IPS DF 4.7 (cell line): Measurements from ENCODE around the gene GSTT2.
A peak's percentile ranks its signal among the peaks of the same experiment; 100 is the strongest.
"Not testable (repeated sequence)": the region's sequence is repeated elsewhere in the genome, so short reads cannot be mapped to it uniquely, and the experiment has no call there.

Source experiments
- DNase-seq: peaks from one replicate; pipeline ENCODE4 v3.0.0-alpha.2; 2013; ENCODE audit warnings: low spot score; ENCODE audit errors: extremely low read depth

GSTT2 gene

DNA sequence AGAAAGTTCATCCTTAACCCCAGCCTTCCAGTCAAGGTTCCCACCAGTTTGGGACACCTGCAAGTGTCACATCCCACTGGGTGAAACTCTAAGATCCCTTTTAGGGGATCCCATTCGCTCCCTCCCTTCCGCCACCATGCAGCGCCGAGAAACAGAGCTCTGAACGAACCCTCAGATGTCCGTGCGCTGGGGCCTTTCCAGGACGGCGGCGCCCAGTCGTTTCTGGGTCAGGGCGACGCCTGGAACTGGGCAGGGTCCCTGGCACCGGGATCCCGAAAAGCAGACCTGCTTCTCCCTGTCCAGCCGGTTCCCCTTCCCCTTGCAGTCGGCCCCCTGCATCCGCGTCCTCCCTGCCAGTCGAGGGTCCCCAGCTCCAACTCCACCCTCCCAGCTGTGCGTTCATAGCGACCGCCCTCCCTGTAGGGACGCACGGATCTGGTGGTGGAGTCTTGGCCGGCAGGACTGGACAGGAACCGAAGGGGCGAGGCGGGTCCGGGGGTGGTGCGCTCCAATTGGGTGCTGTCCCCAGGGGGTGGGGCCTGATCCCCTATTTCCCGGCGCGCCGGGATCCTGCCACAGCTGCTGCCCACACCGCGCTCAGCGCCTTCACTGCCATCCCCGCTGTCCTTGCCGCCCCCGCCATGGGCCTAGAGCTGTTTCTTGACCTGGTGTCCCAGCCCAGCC, at the start of gene GSTT2:
Gene GSTT2, plus strand, starts transcription at position 578 of the 684 bp plus-strand sequence.
- DNase-seq: not testable (repeated sequence)

DNA sequence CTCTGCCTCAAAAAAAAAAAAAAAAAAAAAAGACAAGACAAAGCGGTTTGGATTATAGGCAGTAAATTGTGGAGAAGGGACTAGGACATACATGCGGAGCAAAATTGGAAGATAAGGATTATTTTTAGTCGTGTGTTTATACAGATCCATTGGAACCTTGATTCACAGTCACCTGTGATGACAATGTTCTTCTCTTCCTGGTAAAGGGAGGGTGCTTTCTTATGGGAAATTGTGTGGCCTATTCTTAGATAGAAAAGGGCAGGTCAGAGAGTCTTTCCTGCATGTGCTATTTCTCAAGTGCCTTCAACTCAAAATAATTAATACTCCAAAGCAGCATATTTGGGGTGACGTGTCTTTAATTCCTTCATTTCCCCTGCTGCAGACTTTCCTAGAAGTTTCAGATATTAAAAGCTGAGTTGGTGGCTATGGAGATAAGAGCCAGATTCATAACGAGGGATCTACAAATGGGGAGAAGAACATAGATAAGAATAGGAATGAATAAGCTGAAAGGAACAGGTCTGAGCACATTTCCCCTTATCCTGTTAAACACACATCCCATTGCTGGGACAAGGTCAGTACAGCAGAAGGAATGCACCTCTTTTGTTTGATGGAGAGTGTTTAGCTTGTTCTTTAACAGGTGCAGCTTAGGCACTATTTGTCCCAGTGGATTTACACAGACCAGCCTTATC, 41.5 kb upstream of the GSTT2 start:
- no peak for DNase-seq

DNA sequence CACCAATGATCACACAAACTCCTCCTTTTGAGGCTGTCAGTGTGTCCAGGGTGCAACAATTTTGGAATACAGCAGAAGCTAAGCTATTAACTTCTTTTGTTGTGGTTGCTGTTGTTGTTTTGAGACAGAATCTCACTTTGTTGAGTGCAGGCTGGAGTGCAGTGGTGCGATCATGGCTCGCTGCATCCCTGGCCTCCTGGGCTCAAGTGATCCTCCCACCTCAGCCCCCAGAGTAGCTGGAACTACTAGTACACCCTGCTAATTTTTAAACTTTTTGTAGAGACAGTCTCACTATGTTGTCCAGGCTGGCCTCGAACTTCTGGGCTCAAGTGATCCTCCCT, 40.9 kb upstream of the GSTT2 start:
- DNase-seq: no peak

GRCh38 chr22:23940166-23940565, 39.8 kb upstream of the GSTT2 start:
- DNase-seq: not testable (repeated sequence)

GRCh38 chr22:23947391-23947790, 32.5 kb upstream of the GSTT2 start:
- not testable (repeated sequence) for DNase-seq

GRCh38 chr22:23949764-23950163, 30.2 kb upstream of the GSTT2 start:
- not testable (repeated sequence) for DNase-seq

DNA sequence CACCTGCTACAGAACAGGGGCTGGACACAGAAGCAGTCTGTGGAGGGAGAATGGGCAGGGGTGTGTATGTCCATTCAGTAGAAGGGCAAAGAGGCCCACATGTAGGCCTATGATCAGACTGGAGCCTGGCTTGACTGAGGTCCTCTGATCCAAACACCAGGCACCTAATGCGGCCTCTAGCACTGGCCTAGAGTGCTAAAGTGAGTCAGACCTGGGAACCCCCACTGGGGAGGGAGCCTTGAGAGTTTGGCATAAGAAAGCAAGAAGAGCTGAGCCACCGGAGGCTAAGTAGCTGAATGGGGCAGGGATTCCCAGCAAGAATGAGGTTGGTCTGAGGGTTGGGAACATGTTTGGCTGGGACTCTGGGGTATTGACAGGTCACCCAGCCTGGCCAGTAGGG, 28.6 kb upstream of the GSTT2 start:
- not testable (repeated sequence) for DNase-seq

GRCh38 chr22:23952794-23953405, 27.0 kb upstream of the GSTT2 start:
- DNase-seq: not testable (repeated sequence)

- not testable (repeated sequence) for DNase-seq
Measured at GRCh38 chr22:23953485-23953884, 26.4 kb upstream of the GSTT2 start.

DNA sequence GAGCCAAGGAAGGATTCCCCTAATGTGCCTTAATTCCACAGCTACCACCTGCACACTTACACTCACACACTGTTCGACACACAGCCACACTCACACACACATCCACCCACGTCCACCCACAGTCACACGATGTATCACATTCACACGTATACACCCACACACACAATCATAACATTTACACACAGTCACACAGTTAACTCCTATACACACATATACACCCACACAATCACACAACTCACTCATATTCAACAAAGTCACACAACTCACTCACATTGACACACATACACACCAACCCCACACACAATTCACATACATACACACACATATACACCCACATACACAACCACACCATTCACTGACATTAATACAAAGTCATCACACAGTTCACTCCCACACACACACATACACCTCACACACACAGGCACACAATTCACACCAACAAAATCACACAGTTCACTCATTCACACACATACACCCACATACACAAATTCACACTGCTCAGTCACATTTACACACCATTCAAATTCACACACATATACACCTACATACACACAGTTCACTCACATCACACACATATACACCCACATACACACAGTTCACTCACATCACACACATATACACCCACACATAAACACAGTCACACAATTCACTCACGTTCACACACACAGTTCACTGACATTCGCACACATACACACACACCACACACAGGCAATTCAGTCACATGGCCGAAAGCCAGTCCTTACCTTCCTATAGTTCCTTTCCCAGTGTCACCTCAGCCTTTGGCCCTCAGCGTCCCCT, 25.5 kb upstream of the GSTT2 start:
- DNase-seq: not testable (repeated sequence)

GRCh38 chr22:23954991-23955305, 25.0 kb upstream of the GSTT2 start:
- DNase-seq: not testable (repeated sequence)

DNA sequence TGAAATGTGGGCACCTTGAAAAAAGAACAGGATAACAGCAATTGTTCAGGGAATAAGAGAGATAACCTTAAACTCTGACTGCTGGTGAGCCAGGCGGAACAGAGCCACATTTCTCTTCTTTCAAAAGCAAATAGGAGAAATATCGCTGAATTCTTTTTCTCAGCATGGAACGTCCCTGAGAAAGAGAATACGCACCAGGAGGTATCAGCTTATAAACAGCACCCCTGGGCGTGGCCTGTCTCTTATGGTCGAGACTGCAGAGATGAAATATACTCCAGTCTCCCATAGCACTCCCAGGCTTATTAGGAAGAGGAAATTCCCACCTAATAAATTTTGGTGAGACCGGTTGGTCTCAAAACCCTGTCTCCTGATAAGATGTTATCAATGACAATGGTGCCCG, 24.0 kb upstream of the GSTT2 start:
- not testable (repeated sequence) for DNase-seq

GRCh38 chr22:23956301-23956900, 23.5 kb upstream of the GSTT2 start:
- peak; percentile 60 for DNase-seq

DNA sequence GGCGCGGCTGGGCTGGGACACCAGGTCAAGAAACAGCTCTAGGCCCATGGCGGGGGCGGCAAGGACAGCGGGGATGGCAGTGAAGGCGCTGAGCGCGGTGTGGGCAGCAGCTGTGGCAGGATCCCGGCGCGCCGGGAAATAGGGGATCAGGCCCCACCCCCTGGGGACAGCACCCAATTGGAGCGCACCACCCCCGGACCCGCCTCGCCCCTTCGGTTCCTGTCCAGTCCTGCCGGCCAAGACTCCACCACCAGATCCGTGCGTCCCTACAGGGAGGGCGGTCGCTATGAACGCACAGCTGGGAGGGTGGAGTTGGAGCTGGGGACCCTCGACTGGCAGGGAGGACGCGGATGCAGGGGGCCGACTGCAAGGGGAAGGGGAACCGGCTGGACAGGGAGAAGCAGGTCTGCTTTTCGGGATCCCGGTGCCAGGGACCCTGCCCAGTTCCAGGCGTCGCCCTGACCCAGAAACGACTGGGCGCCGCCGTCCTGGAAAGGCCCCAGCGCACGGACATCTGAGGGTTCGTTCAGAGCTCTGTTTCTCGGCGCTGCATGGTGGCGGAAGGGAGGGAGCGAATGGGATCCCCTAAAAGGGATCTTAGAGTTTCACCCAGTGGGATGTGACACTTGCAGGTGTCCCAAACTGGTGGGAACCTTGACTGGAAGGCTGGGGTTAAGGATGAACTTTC, 18.7 kb upstream of the GSTT2 start, which contains the start of gene GSTT2B:
Gene GSTT2B, minus strand, starts transcription at position 112 of the 688 bp plus-strand sequence. Its CDS starts 64 bp downstream, at position 48.
- not testable (repeated sequence) for DNase-seq

DNA sequence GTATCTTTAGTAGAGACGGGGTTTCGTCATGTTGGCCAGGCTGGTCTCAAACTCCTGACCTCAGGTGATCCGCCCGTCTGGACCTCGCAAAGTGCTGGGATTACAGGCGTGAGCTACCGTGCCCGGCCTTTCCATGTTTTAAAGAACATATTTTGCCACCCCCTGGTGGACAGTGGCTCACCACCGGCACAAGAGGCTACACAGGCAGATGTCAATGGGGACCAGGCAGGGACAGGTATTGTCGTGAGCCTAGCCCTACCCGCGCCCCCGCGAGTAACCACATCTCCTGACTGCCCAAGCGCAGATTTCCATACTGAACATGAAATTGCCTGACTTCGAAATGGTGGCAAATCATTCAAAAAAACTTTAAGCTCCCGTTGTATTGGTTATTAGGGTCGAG, 13.8 kb upstream of the GSTT2 start:
- DNase-seq: not testable (repeated sequence)

DNA sequence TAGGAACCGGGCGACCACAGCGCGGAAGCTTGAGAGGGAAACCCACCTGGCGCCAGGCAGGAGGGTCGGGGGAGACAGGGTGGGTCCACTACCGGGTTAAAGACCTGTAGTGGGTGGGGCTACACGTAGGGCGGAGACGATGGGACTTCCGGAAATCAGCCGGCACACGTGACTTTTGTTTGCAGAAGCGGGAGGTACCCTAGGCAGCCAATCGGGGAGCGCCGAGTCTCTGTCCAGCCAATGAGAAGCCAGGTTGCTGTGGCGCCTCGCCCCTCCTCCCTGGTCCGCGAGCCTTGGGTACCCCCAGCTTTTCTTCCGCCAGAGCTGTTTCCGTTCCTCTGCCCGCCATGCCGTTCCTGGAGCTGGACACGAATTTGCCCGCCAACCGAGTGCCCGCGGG, 13.4 kb upstream of the GSTT2 start, which contains the start of gene DDTL:
Gene DDTL, plus strand, starts transcription at position 321 of the 400 bp plus-strand sequence. Its CDS starts 27 bp downstream, at position 348.
- not testable (repeated sequence) for DNase-seq

DNA sequence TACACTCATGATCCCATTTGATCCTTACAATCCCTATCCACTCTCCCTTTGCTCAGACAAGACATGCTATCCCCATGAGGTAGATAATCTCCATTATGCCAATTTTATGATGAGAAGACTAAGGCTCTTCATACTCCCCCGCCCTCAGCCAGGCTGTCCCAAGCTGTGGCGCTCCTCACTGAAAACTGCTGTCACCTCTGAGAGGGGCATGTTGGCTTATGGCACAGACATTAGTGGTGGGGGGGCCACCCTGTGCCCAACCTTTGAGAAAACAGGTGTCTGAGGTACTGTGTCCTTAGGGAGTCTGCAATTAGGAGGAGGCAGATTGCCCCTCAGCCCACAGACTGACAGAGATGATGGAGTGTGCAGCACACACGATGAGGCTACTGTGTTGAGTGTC, 10.9 kb upstream of the GSTT2 start:
- no peak for DNase-seq

DNA sequence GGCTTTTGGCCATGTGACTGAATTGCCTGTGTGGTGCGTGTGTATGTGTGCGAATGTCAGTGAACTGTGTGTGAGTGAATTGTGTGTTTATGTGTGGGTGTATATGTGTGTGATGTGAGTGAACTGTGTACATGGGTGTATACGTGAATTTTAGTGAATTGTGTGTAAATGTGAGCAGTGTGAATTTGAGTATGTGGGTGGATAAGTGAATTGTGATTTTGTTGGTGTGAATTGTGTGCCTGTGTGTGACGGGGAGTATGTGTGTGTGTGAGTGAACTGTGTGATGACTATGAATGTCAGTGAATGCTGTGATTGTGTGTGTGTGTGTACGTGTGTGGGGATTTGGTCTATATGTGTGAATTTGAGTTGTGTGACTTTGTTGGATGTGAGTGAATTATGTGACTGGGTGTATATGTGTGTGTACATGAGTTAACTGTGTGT, 9.7 kb upstream of the GSTT2 start:
- DNase-seq: no peak

DNA sequence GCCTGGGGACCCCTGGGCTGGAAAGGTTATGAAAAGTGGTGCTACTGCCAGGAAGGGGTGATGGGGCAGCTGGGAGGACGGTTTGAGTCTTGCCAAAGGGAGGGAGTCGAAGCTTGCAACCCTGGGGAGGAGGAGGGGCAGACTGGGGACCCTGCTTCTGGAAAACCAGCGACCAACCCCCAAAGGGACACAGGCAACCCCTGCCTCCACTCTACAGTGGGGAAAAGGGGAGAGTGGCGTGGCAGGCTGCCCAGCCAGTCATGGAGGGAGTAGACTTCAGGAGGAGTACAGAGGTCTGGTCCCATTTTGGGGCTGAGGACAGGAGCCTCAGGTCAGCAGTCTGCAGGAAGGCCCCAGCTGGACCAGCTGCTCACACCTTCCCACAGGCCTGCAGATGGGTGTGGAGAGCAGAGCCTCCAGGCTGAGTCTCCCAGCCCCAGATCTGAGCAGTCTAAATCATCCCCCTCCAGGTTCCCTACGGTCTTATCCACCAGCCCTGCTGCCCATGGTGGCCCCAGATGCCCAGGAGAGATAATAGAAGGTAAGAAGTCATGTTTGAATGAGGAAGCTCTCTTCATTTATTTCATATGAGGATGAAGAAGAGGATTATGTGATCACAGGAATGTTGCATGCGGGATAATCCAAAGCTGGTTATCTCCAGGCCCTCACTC, 9.0 kb upstream of the GSTT2 start:
- DNase-seq: no peak

- DNase-seq: not testable (repeated sequence)
Measured at GRCh38 chr22:23971927-23972326, 8.0 kb upstream of the GSTT2 start.
